ENCODE results near the gene PREB. TPM values are rescaled to one million over a fixed set of nuclear protein-coding genes. Genes with fewer than 3 reads are reported as not detected.

Gene PREB, protein sequence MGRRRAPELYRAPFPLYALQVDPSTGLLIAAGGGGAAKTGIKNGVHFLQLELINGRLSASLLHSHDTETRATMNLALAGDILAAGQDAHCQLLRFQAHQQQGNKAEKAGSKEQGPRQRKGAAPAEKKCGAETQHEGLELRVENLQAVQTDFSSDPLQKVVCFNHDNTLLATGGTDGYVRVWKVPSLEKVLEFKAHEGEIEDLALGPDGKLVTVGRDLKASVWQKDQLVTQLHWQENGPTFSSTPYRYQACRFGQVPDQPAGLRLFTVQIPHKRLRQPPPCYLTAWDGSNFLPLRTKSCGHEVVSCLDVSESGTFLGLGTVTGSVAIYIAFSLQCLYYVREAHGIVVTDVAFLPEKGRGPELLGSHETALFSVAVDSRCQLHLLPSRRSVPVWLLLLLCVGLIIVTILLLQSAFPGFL
- 38.6 to 67.3 TPM (median 64.4 TPM) in 5 replicates for total RNA-seq (2022; extraction: Qiagen RNA extraction; ENCODE audit: low read depth)

DNA sequence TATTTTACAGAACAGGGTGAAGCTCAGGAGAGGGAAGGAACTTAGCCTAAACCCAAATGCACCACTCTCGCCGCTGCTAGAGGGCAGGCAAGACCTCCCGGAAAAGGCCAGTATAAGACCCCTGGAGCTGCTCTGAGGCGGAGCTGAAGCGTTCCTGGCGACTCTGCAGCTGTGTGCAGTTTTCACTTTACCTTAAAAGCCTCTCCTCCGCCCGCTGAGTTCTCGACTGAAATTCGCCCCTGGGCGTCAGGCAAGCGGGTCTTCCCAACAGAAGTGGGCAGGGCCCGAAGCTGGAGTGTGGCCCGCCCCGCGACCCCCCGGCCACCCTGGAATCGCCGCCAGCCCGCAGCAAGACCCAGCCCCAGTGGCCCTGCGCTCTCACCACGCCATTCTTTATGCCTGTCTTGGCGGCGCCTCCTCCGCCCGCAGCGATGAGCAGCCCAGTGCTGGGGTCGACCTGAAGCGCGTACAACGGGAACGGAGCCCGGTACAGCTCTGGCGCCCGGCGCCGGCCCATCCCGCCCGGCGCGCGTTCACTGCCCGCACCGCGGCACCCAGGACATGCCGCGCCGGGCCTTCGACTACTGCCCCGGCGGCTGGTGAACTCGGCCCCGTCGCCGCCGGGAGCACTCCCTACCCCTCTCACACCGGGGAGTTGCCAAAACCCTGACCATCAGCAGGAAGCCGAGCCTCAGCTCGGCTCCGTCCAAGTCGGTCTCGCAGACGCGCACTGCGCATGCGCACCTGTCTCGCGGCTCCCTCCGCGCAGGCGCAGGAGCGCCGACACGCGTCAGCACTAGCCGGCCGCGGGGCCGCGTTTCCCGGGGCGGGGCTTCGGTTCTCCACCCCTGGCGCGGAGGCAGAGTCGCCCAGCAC lies at the start of gene PREB:
Gene PREB (minus strand): TSS at position 732 of the 876 bp plus-strand sequence. CDS start 215 bp downstream, at position 517.

DNA sequence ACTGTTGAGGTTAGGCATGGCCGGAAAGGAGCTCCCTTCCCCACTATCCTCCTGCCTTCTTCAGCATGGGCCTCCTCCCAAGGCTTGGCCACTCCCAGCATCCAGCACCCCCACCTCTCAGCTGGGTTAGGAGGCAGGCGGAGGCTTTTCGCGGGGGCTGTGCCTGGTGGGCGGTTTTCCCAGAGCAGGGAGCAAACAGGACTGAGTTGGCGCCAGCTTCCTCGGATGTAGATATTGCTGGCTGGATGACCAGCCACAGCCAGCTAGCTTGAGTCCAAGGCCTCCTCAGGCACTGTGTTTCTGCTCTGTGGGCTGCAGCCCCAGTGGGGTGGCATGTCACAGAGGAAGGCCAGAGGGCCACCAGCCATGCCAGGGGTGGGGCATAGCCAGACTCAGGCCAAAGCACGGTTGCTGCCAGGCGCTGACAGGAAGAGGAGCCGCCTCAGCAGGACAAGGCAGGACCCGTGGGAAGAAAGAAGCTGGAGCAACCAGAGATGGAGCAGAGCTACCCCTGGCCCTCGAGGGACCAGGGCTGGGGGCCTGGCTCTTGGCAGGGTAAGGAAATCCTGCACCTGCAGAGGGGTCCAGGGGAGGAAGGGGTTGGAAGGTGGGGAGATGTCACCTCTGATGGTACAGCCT lies 14.5 kb upstream of the PREB start, which contains the start of gene TCF23:
Gene TCF23 (plus strand): TSS at position 204 of the 639 bp plus-strand sequence. CDS start 130 bp downstream, at position 334.

DNA sequence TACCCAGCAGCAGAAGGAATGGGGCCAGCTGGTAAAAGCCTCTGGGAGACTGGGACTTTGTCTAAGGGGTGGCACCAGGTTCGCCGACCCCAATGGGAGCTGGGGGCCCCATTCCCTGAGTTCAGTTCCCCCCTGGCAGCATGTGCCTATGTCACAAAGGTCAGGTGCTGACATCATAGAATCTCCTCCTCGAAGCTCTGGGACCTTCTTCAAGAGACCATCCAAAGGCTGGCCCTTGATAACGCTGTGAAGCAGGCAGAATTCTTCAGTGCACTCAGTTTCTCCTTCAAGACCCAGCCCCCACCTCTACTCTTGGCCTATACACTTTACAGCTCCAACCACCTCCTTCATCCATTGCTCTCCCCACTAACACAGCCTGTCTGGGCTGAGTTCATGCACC lies 4.9 kb upstream of the PREB start, which contains the start of gene PRR30:
Gene PRR30 (minus strand): TSS at position 101 of the 400 bp plus-strand sequence. CDS start 1,081 bp downstream, outside the sequence.

DNA sequence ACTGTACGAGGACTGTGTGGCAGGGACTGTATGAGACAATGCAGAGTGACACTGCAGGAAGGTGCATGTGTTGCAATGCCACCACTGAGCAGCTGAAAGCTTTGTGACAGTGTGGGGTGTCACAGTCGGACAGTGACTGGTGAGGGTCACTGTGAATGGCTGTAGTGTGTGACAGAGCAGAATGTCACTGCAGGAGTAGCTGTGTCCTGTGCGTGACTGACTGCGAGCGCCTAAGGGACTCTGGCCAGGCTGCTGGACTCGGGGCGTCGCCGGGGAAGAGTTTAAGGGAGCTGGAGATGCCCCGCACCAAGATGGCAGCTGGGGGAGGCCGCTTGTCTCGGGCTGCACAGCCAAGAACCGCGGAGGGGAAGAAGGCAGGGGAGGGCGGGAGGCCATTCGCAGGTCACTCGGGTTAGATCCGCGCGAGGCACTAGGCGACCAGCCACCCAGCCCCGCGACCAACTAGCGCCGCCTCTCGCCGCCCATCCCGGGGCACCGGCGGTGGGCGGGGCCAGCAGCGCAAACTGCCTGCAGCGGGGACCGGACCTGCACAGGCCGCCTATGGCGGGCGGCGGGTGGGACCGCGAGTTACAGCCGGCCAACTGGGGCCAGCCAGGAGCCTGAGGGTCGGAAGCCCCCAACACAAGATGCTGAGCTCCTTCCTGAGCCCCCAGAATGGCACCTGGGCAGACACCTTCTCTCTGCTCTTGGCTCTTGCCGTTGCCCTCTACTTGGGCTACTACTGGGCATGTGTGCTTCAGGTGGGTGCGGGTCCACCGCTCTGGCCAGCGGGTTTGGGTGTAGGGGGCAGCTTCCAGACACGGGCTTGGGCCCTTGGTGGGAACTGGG lies 10.9 kb downstream of the PREB start, which contains the start of gene ABHD1:
Gene ABHD1 (plus strand): TSS at position 514 of the 849 bp plus-strand sequence. CDS start 134 bp downstream, at position 648.

DNA sequence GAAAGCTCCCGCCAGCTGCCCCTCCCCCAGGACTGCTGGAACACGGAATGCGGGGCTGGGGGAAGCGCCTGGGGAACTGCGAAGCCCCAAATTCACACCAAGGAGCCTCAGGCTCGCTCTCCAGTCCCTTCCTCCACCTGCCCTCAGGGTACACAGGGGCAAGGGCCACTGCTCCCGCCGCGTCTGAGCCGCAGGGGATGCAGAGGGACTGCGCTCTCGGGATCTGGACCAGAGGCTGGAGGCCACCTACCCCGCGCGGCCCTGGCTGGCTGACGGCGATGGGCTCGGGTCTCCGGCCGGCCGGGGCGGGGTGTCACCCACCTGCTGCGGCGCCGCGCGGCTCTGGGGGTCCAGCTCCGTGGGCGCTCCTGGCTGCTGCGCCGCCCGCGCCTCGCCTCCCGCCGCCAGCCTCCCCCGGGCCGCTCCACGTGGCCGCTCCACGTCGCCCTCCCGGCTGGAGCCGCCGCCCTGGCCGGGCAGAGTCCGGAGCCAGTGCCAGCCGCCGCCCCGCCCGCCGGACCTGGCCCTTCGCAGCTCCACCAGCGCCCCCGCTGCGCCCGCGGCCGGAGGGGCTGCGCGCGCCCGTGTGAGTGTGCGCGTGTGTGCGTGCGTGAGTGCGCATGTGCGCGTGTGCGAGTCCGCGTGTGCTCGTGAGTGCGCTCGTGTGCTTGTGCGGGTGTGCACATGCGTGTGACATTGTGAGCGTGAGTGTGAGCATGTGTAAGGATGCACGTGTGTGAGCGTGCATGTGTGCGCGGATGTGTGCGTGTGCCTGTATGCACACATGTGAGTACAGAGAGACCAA lies 15.7 kb downstream of the PREB start, which contains the start of gene CGREF1:
Gene CGREF1 (minus strand): TSS at position 604 of the 805 bp plus-strand sequence. CDS start 14,762 bp downstream, outside the sequence.

DNA sequence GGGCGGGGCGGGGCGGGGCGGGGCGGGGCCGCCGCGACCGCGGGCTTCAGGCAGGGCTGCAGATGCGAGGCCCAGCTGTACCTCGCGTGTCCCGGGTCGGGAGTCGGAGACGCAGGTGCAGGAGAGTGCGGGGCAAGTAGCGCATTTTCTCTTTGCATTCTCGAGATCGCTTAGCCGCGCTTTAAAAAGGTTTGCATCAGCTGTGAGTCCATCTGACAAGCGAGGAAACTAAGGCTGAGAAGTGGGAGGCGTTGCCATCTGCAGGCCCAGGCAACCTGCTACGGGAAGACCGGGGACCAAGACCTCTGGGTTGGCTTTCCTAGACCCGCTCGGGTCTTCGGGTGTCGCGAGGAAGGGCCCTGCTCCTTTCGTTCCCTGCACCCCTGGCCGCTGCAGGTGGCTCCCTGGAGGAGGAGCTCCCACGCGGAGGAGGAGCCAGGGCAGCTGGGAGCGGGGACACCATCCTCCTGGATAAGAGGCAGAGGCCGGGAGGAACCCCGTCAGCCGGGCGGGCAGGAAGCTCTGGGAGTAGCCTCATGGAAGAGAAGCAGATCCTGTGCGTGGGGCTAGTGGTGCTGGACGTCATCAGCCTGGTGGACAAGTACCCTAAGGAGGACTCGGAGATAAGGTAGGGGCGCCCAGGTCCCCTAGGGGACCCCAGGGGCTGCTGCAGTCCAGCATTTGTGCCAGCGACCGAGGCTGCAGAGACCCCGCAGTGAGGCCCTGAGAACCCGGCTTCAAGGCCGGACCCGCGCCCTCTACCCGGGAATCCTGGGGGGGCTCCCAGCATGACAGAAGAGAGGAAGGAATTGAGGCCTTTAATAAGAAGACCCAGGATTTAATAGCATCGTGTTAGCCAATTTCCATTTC lies 47.5 kb downstream of the PREB start, which contains the start of gene KHK:
Gene KHK (plus strand): TSS at position 49 of the 870 bp plus-strand sequence. CDS start 488 bp downstream, at position 537.

Other genes with a start within 250 kb of the PREB start
- 9.2 to 13.6 TPM (median 12.7 TPM) in 5 replicates for gene MAPRE3, start 164.0 kb downstream of the PREB start, total RNA-seq (2022; extraction: Qiagen RNA extraction; ENCODE audit: low read depth)
- gene TMEM214, start 101.7 kb downstream of the PREB start, total RNA-seq (2022; extraction: Qiagen RNA extraction; ENCODE audit: low read depth), result 46.6 to 74.4 TPM (median 72.8 TPM) in 5 replicates
- 23.4 to 35.7 TPM (median 31.9 TPM) in 5 replicates for gene AGBL5, start 83.0 kb downstream of the PREB start, total RNA-seq (2022; extraction: Qiagen RNA extraction; ENCODE audit: low read depth)
- gene OST4, start 63.0 kb downstream of the PREB start, total RNA-seq (2022; extraction: Qiagen RNA extraction; ENCODE audit: low read depth), result 550 to 647 TPM (median 575 TPM) in 5 replicates
- gene EMILIN1, start 56.0 kb downstream of the PREB start, total RNA-seq (2022; extraction: Qiagen RNA extraction; ENCODE audit: low read depth), result 0.34 to 0.64 TPM (median 0.43 TPM) in 5 replicates
- 7.5 to 10.4 TPM (median 9.1 TPM) in 5 replicates for gene KHK, start 47.9 kb downstream of the PREB start, total RNA-seq (2022; extraction: Qiagen RNA extraction; ENCODE audit: low read depth)
- gene CGREF1, start 15.5 kb downstream of the PREB start, total RNA-seq (2022; extraction: Qiagen RNA extraction; ENCODE audit: low read depth), result 5.3 to 8.5 TPM (median 7.8 TPM) in 5 replicates
- gene ABHD1, start 10.8 kb downstream of the PREB start, total RNA-seq (2022; extraction: Qiagen RNA extraction; ENCODE audit: low read depth), result 0.87 to 2.4 TPM (median 1.3 TPM) in 5 replicates
- not detected in 5 replicates for gene PRR30, start 4.8 kb upstream of the PREB start, total RNA-seq (2022; extraction: Qiagen RNA extraction; ENCODE audit: low read depth)
- not detected in 5 replicates for gene TCF23, start 14.4 kb upstream of the PREB start, total RNA-seq (2022; extraction: Qiagen RNA extraction; ENCODE audit: low read depth)
- gene ATRAID, start 77.4 kb upstream of the PREB start, total RNA-seq (2022; extraction: Qiagen RNA extraction; ENCODE audit: low read depth), result 204 to 216 TPM (median 209 TPM) in 5 replicates
- 52.3 to 74.6 TPM (median 73.0 TPM) in 5 replicates for gene SLC5A6, start 77.6 kb upstream of the PREB start, total RNA-seq (2022; extraction: Qiagen RNA extraction; ENCODE audit: low read depth)
- gene CAD, start 82.7 kb upstream of the PREB start, total RNA-seq (2022; extraction: Qiagen RNA extraction; ENCODE audit: low read depth), result 38.9 to 70.4 TPM (median 69.8 TPM) in 5 replicates
- 1.9 to 4.2 TPM (median 3.6 TPM) in 5 replicates for gene SLC30A3, start 128.4 kb upstream of the PREB start, total RNA-seq (2022; extraction: Qiagen RNA extraction; ENCODE audit: low read depth)
- not detected in 5 replicates for gene DNAJC5G, start 140.8 kb upstream of the PREB start, total RNA-seq (2022; extraction: Qiagen RNA extraction; ENCODE audit: low read depth)
- 0.40 to 0.73 TPM (median 0.57 TPM) in 5 replicates for gene TRIM54, start 147.8 kb upstream of the PREB start, total RNA-seq (2022; extraction: Qiagen RNA extraction; ENCODE audit: low read depth)
- gene UCN, start 173.8 kb upstream of the PREB start, total RNA-seq (2022; extraction: Qiagen RNA extraction; ENCODE audit: low read depth), result 1.3 to 2.5 TPM (median 1.6 TPM) in 5 replicates
- gene MPV17, start 188.5 kb upstream of the PREB start, total RNA-seq (2022; extraction: Qiagen RNA extraction; ENCODE audit: low read depth), result 69.5 to 99.3 TPM (median 89.0 TPM) in 5 replicates
- gene GTF3C2, start 222.1 kb upstream of the PREB start, total RNA-seq (2022; extraction: Qiagen RNA extraction; ENCODE audit: low read depth), result 57.1 to 70.8 TPM (median 62.9 TPM) in 5 replicates
- gene EIF2B4, start 235.7 kb upstream of the PREB start, total RNA-seq (2022; extraction: Qiagen RNA extraction; ENCODE audit: low read depth), result 54.9 to 66.2 TPM (median 62.1 TPM) in 5 replicates
- gene SNX17, start 236.0 kb upstream of the PREB start, total RNA-seq (2022; extraction: Qiagen RNA extraction; ENCODE audit: low read depth), result 123 to 145 TPM (median 138 TPM) in 5 replicates
- gene ZNF513, start 246.1 kb upstream of the PREB start, total RNA-seq (2022; extraction: Qiagen RNA extraction; ENCODE audit: low read depth), result 6.2 to 14.6 TPM (median 14.5 TPM) in 5 replicates